HG03135 (cell line): ENCODE results near the gene SYT13.
A peak's percentile ranks its signal among the peaks of the same experiment; 100 is the strongest.

Experiments
- ATAC-seq: cut with Tn5 transposase; IDR thresholded peaks from one replicate; pipeline ENCODE4 v1.9.1; 2021; ENCODE audit warnings: mild to moderate bottlenecking, moderate library complexity; ENCODE audit not compliant: unreplicated experiment

The SYT13 gene

GRCh38 chr11:45313171-45313865 lies 27.2 kb upstream of the SYT13 start:
- ATAC-seq: no peak

GRCh38 chr11:45305874-45306623 lies 19.9 kb upstream of the SYT13 start:
- no peak for ATAC-seq

- no peak for ATAC-seq
Measured at GRCh38 chr11:45304992-45305335, 18.8 kb upstream of the SYT13 start.

- ATAC-seq: no peak
Measured at GRCh38 chr11:45304111-45304991, 18.2 kb upstream of the SYT13 start.

GRCh38 chr11:45303316-45303715 lies 17.2 kb upstream of the SYT13 start:
- ATAC-seq: no peak

- no peak for ATAC-seq
Measured at GRCh38 chr11:45301537-45302246, 15.6 kb upstream of the SYT13 start.

- ATAC-seq: no peak
Measured at GRCh38 chr11:45300715-45301114, 14.6 kb upstream of the SYT13 start.

- no peak for ATAC-seq
Measured at GRCh38 chr11:45298718-45299117, 12.6 kb upstream of the SYT13 start.

GRCh38 chr11:45296075-45296474 lies 9.9 kb upstream of the SYT13 start:
- no peak for ATAC-seq

GRCh38 chr11:45294499-45294898 lies 8.4 kb upstream of the SYT13 start:
- no peak for ATAC-seq

- ATAC-seq: peak; percentile 75
Measured at GRCh38 chr11:45293566-45294192, 7.5 kb upstream of the SYT13 start.

- no peak for ATAC-seq
Measured at GRCh38 chr11:45290586-45290985, 4.4 kb upstream of the SYT13 start.

- ATAC-seq: no peak
Measured at GRCh38 chr11:45289369-45289768, 3.2 kb upstream of the SYT13 start.

- no peak for ATAC-seq
Measured at GRCh38 chr11:45288339-45288738, 2.2 kb upstream of the SYT13 start.

GRCh38 chr11:45287316-45287903 lies 1.3 kb upstream of the SYT13 start:
- ATAC-seq: no peak

- no peak for ATAC-seq
Measured at GRCh38 chr11:45285250-45285828, 802 bp downstream of the SYT13 start.

- ATAC-seq: no peak
Measured at GRCh38 chr11:45282081-45282480, 4.1 kb downstream of the SYT13 start.

- no peak for ATAC-seq
Measured at GRCh38 chr11:45280449-45280848, 5.7 kb downstream of the SYT13 start.

- no peak for ATAC-seq
Measured at GRCh38 chr11:45279645-45280044, 6.5 kb downstream of the SYT13 start.

- ATAC-seq: no peak
Measured at GRCh38 chr11:45278714-45279113, 7.4 kb downstream of the SYT13 start.
